Frontal cortex (tissue), 4 donors: ENCODE measurements around the gene FOXJ3. TPM values are rescaled to one million over a fixed set of nuclear protein-coding genes. Genes with fewer than 3 reads are reported as not detected.

Experiments
- DNase-seq, 2 donors: peaks; one replicate each; pipeline ENCODE4 v3.0.0; 2012; ENCODE audit warnings: low spot score in 2 of 2
- FAIRE-seq: peaks from 2 replicates; lab custom pipeline; 2012; peaks lifted over from hg19 to GRCh38; lab: Jason Lieb, UNC
- total RNA-seq: library from RNA; depleted of rRNA; stranded (reverse); fragments of >200 nt; gene quantifications from one replicate; pipeline ENCODE4 v1.2.3, GENCODE V29; 2014
- donor health status: control.
- donor health status: control.
- donor health status: control.

Gene FOXJ3
- total RNA-seq, result 90.5 TPM

DNA sequence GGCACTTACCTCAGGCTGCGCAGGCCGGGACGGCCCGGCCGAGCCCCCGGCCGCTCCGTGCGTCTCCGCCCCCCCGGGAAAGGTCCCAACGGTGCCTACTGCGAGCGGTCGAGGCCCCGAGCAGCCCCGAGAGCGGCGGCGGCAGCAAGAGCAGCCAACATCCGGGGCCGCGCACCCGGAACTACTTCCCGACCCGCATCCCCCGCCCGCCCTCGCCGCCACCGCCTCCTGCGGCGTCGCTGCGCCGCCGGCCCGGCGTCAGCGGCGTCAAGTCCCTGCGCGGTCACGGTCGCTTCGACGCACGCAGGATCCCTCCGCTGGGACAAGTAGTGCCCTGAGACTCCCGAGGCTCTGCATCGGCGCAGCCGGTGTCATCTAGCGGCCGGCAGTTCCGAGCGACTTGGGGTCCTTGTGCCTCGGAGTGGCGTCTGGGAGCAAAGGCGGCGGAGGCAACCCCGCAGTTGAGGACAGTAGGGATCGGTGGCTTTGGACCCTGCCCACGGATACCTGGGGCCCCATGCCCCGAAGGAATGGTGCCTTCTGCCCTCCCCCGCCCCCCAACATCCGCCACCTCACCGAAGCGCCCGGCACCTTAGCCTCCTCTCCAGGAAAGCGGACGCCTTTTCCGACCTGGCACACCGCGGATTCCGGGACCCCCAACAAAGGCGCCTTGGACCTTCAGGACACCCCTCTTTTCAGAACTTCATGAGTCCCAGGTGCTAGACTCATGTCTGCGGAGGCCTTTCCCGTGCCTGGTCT lies at the start of gene FOXJ3:
FOXJ3 (minus strand) TSS at position 186 of the 759 bp plus-strand sequence. CDS start 24,142 bp downstream, outside the sequence.
- peak; percentile 92 to 94 for DNase-seq
- no peak for FAIRE-seq

GRCh38 chr1:42381280-42381673 lies 46.2 kb upstream of the FOXJ3 start:
- no peak for FAIRE-seq
- no peak for DNase-seq

- DNase-seq, result peak; percentile 83 to 88
- FAIRE-seq, result no peak
Observed at GRCh38 chr1:42380586-42381279, 45.7 kb upstream of the FOXJ3 start, which contains the start of gene RIMKLA. Gene RIMKLA (plus strand): TSS chr1:42380792. CDS start chr1:42380935, 143 bp downstream.

DNA sequence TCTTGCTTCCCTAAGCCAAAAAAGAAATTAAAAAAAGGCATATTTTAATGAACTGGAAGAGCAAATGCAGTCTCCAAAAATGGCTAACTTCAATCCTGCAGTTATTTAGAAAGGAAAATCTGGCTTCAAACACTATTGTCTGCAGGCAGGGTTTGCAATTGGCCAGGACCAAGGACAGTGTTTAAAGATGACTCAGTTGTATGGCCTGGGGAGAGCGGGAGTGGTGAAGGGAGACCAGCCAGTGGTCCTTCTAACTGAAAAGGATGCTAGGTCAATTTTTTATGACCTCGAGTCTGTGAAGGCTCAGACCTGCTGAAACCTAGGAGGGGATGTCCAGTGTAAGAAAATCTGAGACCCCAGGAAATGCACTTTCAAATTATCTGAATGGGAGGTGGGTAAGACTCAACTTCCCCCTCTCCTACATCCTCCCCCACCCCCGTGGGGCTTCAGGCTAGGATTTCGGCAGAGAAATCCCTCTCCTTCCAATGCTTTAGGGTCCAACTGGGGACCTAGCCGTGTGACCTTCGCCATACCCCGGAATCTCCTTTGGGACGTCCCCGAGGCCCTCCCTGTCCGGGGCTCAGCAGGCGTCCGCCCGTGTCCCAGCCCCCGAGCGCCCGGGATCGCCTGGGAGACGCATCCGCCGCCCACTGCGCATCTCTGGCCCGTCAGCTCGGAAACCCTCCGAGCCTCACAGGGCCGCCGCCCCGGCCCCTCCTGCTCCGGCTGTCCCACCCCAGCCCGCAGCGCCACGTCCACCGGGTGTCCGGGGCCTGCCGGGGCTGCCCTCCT lies 45.0 kb upstream of the FOXJ3 start:
- FAIRE-seq, result no peak
- DNase-seq, result peak in 1 of 2 donors; percentile 40

GRCh38 chr1:42372796-42373195 lies 37.8 kb upstream of the FOXJ3 start:
- DNase-seq (no peak), FAIRE-seq (no peak)

- no peak for DNase-seq
- FAIRE-seq, result no peak
Observed at GRCh38 chr1:42370876-42371549, 36.0 kb upstream of the FOXJ3 start.

- no peak for FAIRE-seq
Observed at GRCh38 chr1:42369471-42369870, 34.4 kb upstream of the FOXJ3 start.

DNA sequence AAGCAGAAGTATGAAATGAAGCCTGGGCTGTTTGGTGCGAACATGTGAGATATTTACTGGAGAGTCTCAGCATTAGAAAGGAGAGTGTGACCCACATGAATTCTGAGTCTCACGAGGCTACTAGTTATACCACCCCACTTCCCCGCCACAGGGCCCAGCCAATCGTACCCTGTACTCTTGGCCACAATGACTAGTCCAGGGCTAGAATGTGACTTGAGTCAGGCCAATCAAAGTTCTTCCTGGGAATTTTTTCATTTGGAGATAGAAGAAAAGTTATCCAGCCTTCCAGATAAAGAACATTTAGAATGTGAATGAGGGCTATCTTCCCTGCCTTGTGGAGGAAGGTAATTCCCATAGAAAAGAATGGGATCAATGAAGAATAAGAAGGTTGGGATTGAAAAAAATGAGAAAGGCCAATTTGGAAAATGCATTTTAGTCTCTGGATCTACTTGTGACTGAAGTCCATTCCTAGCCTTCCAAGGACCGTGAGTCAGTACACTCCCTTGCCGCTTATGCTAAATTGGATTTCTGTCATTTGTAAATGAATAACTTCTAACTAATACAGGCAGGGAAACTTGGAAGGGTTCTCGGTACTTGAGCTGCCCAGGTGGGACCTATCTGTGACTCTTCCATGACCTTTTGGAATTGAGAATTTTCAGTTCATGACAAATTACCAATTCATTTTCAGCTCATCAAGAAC lies 33.2 kb upstream of the FOXJ3 start:
- FAIRE-seq (no peak), DNase-seq (no peak)

More at GRCh38 chr1:42369471-42369870, 34.4 kb upstream of the FOXJ3 start:
- no peak for DNase-seq

- no peak for FAIRE-seq
Observed at GRCh38 chr1:42365118-42365517, 30.1 kb upstream of the FOXJ3 start.

GRCh38 chr1:42364542-42364941 lies 29.5 kb upstream of the FOXJ3 start:
- DNase-seq (no peak), FAIRE-seq (no peak)

More at GRCh38 chr1:42365118-42365517, 30.1 kb upstream of the FOXJ3 start:
- DNase-seq, result no peak

DNA sequence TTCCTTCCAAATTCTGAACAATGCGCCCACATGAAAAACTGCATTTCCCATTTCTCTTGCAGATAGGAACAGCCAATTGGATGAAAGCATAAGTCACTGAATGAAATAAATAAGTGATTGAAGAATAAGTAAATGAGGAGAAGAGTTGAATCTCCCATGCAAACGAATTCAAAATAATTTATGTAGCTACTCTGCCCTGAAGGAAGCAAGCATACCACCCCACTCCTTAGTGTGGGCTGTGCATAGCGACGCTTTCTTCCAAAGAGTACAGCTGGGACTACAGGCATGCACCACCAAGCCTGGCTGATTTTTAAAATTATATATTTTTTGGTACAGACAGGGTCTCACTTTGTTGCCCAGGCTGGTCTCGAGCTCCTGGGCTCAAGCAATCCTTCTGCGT lies 29.1 kb upstream of the FOXJ3 start:
- FAIRE-seq (no peak), DNase-seq (no peak)

GRCh38 chr1:42359466-42359865 lies 24.4 kb upstream of the FOXJ3 start:
- FAIRE-seq, result no peak
- no peak for DNase-seq

GRCh38 chr1:42358791-42359190 lies 23.8 kb upstream of the FOXJ3 start:
- DNase-seq, result no peak
- FAIRE-seq, result no peak

DNA sequence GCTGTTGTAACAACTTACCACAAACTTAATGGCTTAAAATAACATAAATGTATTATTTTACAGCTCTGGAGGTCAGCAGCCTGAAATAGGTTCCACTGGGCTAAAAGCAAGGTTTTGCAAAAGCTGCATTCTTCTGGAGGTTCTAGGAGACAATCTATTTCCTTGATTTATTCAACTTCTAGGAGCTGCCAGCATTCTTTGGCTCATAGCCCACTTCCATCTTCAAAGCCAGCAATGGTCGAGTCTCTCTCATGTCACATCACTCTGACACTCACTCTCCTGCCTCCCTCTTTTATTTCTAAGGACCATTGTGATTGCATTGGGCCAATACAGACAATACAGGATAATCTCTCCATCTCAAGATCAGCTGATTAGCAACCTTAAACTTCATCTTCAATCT lies 15.1 kb upstream of the FOXJ3 start:
- FAIRE-seq, result no peak

DNA sequence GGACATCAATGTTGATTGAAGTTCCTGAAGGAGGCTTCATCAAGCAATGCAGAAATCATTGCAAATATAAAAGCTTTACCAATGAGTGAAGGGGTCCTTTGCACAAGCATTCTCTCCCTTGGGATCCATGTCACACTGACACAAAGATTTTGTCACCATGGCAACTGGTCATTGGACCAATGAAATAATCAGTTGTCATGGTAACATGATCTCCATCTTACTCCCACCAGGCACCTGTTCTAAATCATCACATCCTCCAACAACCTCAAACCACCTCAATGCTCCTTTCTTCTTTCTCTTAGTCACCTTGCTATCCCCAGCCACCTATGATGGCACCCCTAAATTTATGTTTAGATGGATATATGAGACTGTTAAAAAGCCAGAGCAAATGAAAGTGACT lies 13.5 kb upstream of the FOXJ3 start:
- no peak for DNase-seq
- no peak for FAIRE-seq

More for the DNA sequence above, 15.1 kb upstream of the FOXJ3 start:
- no peak for DNase-seq

DNA sequence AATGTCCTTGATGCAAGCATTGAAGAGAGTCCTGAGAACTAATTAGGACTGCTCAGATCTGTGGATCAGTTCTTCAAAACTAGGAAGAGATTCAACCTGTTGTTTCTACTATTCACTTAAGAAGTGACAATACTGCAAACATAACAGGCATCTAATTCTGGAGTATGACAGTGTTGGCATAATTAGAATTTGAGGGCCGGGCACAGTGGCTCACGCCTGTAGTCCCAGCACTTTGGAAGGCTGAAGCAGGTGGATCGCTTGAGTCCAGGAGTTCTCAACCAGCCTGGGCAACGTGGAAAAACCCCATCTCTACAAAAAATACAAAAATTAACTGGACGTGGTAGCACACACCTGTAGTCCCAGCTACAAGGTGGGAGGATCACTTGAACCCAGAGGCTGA lies 8.0 kb upstream of the FOXJ3 start:
- FAIRE-seq (no peak), DNase-seq (no peak)

DNA sequence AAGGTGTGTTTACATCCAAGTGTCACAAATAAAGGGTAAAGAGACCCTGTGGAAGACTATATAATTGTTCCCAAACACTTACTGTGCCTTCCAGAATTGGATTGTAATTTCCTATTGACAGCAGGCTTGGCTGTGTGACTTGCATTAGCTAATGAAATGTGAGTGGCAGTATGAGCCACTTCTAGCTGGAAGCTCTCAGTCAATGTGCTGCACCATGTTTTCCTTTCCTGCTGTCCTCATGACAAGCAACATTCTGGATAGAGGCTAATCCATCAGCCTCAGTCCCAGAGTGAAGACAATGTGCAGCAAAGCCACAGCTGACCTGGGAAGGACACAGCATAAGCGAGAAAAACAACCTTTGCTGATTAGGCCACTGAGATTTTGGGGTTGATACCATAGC lies 5.9 kb upstream of the FOXJ3 start:
- FAIRE-seq (no peak), DNase-seq (no peak)

GRCh38 chr1:42340093-42340492 lies 5.1 kb upstream of the FOXJ3 start:
- no peak for DNase-seq
- no peak for FAIRE-seq

DNA sequence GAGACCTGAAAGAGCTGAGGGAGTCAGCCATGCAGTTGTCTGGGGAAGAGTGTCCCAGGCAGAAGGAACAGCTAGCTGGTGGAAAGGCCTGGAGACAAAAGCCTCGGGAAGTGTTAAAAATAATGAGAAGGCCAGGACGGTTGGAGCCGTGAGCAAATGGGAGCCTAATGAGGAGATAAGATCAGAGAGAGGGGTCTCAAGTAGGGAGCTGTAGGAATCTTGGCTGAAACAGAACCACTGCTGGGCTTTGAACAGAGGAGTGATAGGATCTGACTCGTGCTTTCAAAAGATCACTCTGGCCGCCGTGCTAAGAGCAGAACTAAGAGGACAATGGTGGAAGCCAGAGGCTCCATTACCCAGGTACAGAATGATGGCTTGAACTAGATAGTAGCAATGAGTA lies 1.9 kb upstream of the FOXJ3 start:
- no peak for FAIRE-seq
- no peak for DNase-seq
